Activated CD4-positive, alpha-beta T cell treated with anti-CD3 and anti-CD28 coated beads for 4 hours (primary cell): ENCODE measurements around the gene SEC31B.

Experiments
- DNase-seq, 2 donors: peaks; one replicate each; pipeline ENCODE4 v3.0.0-alpha.2; 2020

SEC31B gene, protein sequence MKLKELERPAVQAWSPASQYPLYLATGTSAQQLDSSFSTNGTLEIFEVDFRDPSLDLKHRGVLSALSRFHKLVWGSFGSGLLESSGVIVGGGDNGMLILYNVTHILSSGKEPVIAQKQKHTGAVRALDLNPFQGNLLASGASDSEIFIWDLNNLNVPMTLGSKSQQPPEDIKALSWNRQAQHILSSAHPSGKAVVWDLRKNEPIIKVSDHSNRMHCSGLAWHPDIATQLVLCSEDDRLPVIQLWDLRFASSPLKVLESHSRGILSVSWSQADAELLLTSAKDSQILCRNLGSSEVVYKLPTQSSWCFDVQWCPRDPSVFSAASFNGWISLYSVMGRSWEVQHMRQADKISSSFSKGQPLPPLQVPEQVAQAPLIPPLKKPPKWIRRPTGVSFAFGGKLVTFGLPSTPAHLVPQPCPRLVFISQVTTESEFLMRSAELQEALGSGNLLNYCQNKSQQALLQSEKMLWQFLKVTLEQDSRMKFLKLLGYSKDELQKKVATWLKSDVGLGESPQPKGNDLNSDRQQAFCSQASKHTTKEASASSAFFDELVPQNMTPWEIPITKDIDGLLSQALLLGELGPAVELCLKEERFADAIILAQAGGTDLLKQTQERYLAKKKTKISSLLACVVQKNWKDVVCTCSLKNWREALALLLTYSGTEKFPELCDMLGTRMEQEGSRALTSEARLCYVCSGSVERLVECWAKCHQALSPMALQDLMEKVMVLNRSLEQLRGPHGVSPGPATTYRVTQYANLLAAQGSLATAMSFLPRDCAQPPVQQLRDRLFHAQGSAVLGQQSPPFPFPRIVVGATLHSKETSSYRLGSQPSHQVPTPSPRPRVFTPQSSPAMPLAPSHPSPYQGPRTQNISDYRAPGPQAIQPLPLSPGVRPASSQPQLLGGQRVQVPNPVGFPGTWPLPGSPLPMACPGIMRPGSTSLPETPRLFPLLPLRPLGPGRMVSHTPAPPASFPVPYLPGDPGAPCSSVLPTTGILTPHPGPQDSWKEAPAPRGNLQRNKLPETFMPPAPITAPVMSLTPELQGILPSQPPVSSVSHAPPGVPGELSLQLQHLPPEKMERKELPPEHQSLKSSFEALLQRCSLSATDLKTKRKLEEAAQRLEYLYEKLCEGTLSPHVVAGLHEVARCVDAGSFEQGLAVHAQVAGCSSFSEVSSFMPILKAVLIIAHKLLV

DNA sequence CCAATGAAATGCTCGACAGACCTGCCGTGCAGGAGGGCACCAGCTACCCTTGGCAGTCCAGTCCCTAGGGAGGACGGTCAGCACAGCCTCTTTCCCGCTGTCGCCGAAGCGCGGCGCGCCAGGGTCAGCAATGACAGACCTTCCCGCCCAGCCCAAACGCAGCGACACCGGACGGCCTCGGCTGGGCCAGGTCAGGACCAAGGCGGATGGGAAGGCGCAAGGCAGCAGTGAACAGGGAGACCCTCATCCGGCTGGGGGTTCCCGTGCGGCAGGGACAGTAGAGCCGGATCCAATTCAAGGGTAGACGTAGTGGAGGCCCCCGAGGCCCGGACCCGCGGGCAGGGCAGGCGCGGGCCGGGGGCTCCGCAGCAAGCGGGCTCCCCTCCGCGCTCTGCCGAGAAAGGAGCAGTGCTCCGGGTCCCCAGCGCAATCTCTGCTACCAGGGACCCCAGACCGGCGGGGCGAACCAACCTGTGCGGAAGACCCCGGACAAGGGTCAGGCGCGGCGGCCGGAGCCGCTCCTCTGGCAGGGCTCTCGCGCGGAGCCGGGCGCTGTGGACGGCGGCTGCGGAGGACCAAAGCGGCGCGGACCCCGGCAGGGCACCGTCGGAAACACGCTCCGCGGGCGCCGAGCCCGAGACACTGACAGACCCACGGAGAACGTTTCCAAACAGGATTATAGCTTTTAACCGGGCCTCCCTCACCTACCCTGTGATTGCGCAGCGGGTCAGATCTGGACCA is at the start of gene SEC31B:
Gene SEC31B (minus strand): TSS at position 551 of the 741 bp plus-strand sequence. CDS start 2,909 bp downstream, outside the sequence.
- DNase-seq, result no peak

DNA sequence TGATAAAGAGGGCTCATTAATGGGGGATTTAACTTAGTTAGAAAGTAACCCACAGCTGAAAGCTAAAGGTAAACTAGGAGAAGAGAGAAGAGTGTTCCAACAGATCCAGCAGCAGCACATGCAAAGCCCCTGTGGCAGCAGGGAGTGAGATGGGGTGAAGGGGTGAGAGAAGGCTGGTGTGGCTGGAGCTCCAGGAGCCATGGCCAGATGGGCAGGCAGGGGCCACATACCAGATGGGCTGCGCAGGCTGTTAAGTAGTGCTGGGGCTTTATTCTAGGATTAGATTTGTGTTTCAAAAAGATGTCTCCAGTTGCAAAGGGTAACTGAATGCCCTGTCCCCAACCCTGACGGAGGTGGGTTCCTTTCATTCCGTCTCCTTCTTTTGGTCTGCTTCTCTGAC is 49.3 kb upstream of the SEC31B start:
- DNase-seq, result no peak

DNA sequence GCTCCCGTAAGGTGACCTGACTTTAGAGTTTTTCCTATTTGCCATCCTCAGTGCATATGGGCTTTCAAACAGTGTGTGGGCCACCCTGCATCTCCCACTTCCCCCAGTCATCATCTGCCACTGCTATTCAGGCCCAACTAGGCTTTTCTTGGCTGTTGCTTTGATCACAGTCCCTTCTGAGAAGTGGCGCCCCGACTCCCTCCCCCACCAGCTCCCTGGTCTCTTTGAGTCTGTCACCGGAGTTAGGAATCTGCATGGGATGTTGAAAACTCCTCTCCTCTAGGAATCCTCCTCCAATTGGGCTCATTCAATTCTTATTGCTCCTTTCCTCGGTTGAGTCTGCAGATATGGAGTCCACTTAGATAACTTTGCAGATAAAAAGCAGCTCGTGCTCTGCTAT is 48.2 kb upstream of the SEC31B start:
- DNase-seq, result no peak

DNA sequence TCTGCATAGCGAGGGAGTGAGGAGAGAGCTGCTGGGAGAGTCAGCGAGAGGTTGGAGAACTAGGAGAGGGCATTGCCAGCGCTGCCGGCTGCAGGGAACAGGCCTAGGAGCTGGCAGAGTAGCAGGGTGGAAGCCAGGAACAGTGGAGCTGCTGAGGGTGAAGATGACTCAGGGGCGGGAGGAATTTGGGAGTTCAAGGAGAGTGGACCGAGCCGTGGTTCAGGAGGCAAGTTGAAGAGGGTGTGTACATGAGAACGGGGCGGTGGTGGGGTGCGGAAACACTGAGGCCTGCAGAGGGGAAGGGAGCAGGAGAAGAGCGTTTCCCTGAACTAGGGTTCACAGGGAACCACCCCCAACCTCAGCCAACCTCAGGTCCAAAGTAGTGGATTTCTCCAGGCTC is 47.6 kb upstream of the SEC31B start:
- DNase-seq, result no peak

DNA sequence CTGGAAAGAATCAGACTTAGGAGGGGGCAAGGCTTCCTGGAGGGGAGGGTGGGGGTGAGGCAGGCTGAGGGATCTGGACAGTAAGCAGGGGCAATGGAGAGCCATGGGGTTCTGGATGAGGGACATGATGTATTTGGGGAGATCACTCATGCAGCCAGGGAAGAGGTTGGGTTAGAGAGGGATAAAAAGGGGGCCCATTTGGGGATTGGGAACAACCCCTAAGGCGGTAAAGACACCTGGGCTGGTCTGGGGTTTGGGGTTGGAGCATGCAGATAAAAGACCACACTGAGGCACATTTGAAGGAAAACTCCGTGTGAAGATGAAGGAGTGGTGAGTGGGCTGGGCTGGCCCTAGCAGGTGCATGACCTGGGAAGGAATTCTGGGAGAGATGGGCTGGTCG is 46.9 kb upstream of the SEC31B start:
- DNase-seq, result no peak

DNA sequence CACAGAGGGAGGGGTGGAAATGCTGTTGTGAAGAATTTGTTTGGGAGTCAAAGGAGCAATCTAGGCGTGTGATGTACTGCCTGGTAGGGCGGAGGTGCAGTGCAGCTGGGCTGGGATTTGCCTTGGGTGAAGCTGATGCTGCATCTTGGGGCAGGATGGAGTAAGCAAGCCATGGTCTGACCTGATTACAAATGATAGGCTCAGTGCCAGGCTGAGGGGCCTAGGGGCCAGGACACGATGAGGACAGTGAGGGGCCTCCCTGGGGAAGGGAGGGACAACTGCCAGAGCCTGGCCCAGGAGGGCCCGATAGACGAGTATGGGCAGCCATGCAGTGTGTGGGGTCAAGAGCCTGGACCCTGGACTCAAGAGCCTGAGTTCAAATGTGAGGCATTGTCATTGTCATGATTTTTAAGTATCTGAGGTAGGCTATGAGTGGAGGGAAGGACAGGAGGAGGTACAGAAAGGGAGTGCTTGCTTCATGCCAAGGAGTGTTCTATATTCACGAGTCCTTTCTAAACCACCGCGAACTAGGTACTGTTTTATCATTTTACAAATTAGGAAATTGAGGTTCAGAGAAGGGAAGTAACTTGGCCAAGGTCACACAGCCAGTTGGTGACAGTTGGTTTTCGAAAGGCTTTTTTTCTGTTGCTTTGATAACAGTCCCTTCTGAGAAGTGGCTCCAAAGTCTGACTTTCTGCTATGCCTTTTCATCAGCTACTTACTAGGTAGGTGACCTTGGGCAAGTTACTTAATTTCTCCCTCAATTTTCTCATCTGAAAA is 45.7 kb upstream of the SEC31B start:
- DNase-seq, result no peak

DNA sequence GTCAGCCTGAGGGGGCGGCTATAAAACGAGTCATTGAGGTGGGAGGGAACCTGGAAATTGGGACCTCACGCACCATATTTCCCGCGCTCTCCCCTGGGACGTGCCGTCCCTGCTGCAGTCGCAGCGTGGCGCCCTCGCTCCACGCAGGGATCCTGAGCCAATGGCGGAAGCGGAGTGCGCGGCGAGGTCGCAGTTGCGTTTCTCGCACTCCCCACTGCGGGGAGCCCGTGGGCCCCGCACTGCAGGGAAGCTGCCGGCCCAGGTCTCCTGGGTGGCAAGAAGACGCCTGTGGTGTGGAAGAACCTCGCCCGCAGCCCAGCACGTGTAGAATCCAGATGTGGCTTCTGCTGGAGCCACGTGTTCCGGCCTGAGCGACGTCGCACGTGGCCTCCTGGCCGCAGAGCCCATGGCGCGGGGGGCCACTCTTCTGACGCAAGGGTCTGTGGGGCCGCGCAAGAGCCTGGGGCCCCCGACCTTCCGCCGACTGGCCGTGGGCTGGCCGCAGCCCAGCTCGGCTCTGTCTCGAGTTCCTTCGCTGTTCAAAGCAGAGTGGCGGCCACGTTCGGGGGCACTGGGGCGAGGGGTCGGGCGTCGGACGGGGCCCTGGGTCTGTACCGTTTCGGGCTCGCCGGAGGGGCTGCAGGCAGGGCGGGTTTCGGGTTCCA is 42.5 kb upstream of the SEC31B start:
- peak; percentile 75 to 77 for DNase-seq

DNA sequence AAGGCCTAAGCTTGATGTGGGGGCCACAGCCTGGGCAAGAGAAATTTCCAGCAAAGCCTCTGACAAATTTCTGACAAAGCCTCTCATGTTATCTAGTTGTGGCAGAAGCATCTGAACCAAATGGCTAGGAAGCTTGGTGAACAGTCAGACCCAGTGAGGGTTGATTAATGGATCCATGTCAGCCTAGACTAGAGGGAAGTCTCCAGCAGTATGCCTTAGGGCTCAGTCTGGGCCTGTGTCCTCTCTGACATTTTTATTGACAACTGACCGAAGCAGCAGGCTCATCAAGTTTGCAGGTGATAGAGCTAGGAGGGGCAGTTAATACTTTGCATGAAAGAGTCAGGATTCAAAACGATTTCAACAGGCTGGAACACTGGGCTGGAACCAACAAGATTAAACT is 41.3 kb upstream of the SEC31B start:
- no peak for DNase-seq

DNA sequence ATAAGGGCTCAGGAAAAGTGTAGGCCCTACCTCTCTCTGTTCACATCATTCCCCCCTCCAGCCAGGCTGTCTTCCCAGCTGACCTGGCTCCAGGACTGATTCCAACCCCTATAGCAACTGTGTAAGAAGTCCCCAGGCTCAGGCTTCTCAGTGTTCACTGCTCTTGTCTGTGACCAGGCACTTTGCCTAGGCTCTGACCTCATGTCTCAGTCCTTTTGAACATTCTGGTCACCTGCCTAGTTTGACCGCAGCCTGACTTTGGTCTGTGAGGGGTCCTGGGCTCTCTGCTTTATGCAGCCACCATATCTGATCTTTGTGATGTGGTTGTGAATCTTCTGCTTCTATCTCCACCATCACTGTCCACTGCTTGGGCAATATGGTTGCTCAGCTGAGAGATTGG is 40.6 kb upstream of the SEC31B start:
- DNase-seq, result no peak

DNA sequence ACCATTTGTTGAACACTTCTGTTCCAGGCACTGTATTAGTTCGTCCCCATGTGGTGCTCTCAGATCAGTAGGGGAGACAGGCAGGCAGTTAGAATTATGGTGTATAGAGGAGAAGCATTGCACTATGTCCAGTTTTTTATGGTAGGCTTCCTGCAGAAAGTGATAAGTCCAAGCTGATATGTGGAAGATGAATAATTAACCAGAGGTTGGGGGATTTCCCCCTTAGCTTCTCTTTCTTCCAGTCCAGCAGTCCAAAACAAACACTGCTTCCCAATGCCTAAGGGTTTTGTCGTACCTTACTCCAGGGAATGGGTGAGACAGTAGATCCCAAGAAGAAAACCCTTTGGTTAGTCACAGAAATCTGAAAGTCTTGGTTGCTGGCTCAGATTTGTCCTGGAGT is 35.2 kb upstream of the SEC31B start:
- no peak for DNase-seq

DNA sequence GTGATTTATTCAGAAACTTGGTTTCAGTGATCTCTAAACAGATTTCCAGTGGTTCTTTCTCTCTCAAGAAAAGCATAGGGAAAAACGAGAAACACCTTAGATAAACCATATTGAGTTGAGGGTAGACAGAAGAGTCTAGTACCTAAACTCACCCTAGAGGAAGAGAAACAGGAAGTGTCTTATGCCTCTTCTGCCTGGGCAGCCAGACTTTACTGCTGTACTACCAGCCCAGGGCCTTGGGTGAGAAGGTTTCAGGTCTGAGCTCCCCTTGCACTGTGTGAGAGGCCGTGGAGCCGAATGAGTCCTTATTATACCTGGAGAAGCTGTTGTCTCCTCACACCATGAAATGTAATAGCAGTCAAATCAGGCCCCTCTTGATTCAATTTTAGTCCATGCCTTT is 34.3 kb upstream of the SEC31B start:
- DNase-seq, result no peak

DNA sequence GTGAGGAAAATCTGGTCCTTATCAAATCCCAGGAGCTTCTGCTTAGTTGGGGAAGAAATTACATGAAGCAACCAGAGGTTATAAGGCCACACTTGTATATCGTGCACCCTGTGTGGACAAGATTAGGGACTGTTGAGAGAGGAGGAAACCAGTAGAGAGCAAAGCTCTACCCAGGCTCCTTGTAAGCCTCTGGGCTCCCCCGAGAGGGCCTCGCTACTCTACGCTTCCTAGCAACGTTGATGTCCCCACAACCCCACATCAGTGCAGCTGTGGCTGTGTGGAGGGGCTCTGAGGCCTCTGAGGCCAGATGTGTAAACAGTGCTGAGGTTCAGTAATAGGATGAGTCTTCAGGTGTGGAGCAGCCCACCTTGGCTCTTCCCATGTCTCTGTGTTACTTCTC is 32.1 kb upstream of the SEC31B start:
- no peak for DNase-seq

DNA sequence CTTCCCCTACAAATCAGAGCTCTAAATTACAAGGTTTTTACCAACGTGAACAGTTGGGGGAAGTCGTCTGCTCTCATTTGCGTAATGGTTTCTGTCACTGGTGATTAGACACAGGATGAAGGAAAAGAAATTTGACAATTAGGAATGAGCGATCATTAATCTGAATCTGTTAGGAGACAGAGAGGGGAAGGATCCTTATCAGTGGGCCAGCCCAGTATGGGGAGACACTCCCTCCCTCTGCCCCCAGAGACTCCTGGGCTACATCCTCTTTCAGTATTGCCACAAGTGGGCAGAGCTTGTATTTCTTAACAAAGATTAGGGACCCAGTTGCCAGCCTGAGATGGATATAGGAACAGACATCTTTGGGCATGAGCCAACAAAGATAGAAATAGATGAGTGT is 31.5 kb upstream of the SEC31B start:
- no peak for DNase-seq

DNA sequence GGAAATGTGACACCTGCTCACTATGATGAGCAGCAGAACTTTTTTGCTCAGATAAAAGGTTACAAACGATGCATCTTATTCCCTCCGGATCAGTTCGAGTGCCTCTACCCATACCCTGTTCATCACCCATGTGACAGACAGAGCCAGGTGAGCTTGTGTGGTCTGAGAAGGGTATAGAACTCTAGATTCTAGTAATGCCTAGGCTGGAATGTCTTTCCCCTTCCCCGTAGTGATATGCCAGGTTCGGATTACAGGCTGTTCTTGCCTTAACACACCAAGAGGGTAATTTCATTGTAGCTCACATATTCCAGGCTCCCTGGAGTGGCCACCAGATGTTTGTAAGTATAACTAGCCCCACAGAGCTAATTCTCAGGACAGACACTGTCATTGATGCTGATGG is 25.3 kb upstream of the SEC31B start:
- DNase-seq, result no peak

DNA sequence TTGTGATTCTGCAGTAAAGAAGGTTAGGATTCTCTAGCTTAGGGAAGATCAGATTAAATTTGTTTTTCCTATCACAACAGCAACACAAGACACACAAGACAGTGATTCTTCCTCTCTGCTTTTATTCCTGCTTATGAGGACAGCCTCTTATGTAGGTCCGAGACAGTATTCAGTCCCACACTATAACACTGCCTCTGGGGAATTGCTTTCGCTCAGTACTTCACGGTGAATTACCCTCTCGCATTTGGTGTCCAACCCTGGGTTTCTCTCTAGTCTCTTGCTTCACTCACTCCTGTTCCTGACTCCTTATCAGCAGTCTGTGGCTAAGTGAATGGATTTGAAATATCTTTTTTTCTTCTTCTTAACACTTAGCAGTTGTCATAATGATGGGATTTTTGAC is 17.8 kb upstream of the SEC31B start:
- DNase-seq, result no peak

DNA sequence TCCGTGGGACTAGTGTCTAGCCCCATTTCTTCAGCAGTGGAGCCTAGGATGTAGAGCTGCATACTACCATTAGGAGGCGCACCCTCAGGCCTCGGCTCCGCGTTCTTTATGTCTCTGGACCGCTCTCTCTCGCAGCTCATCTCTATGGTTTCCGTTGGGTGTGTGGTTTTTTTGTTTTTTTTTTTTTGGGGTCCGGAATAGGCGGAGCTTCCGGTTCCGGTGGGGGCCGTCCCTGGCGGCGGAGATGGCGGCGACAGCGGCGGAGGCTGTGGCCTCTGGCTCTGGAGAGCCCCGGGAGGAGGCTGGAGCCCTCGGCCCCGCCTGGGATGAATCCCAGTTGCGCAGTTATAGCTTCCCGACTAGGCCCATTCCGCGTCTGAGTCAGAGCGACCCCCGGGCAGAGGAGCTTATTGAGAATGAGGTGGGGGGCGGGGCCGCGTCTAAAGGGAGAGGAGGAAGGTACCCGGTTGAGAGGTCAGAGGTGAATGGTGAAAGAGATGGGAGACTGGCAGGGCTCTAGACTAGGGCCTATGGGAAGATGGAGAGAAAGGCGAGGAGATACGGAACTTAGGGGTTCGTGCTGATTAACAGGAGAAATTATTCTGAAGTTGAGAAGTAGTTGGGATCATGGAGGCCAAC is 16.2 kb upstream of the SEC31B start, which contains the start of gene HIF1AN:
Gene HIF1AN (plus strand): TSS at position 229 of the 639 bp plus-strand sequence. CDS start 16 bp downstream, at position 245.
- DNase-seq, result peak; percentile 88 to 89

DNA sequence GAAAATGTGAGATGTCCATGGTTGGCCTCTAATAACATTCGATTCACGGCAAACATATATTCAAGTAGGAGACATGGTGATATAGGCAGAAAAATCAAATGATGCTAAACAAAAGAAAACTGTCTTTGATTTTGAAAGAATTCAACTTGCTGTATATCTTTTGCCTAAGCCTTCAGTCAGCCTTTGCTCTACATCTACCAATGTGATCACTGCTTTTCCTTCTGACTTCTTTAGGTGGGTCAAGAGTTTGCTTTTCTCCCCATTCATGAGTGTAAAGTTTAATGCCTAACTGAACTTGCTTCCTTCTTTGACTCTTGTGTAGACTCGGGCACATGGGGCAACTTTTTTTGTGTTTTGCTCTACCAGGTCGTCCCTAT is 15.7 kb upstream of the SEC31B start:
- DNase-seq, result no peak

DNA sequence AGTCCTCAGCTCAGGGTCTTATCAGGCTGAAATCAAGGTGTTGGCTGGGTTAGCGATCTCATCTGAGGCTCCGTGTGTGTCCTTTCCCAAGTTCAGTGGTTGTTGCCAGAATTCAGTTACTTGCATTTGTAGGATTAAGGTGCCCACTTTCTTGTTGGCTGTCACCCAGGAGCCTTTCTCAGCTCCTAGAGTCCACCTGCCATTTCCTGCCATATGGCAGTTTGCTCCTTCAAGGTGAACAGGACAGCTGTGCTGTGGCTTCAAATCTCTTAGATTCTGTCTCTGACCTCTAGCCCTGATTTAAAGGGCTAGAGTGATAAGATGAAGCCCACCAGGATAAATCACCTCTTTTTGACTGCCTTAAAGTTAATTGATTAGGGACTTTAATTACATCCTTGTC is 15.1 kb upstream of the SEC31B start:
- no peak for DNase-seq

DNA sequence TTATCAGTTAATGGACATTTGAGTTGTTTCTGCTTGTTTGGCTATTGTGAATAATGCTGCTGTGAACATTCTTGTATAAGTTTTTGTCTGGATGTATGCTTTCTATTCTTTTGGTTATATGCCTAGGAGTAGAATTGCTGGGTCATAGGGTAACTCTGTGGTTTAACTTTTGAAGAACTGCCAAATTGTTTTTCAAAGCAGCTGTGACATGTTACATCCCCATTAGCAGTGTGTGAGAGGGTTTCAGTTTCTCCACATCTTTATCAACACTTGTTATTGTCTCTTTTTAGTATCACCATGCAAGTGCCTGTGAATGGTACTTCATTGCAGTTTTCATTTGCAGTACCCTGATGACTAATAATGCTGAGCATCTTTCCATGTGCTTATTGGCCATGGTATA is 12.1 kb upstream of the SEC31B start:
- DNase-seq, result no peak

DNA sequence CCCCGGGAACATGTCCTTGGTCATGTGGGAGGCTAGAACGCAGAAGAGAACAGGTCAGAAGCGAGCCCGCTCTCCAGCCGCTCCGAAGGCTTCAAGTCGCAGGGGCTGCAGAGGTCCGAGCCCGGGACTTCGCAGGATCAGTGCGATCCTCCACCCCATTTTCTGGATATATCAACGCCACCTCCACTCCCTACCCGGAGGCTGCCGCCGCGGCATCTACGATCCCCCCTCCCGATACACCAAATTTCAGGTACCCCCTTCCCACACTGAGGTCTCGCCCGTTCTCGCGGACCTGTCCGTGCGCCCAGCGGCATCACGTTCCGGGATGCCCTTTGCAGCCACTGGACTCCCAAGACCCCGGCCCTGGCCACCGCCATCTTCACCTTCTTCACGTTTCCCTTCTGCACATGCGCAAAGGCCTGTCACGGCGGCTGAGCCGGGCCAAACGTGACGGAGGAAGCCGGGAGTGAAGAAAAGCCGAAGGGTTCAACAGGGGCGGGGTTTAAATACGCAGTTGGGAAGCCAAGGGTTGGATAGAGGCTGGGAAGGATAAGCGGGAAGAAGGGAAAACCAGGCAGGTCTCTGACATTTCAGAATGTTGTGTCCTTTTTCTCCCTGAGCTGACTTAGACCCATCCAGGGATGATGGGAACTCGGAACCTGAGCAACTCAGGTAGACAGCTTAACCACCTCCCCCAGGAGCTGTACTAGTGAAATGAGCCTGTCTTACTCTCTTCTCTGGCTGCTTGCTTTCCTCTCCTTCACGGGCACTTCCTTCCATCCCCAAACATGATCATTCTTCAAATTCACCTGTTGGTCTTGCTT is 10.0 kb upstream of the SEC31B start, which contains the start of gene NDUFB8:
Gene NDUFB8 (minus strand): TSS at position 397 of the 824 bp plus-strand sequence. CDS start 20 bp downstream, at position 377.
- DNase-seq, result peak; percentile 88 to 89
